Measurements from ENCODE around the gene TRPC5OS. TPM values are rescaled to one million over a fixed set of nuclear protein-coding genes. Genes with fewer than 3 reads are reported as not detected.

The TRPC5OS gene
- under 1 TPM; 0.16 to 0.17 (median 0.16) TPM for polyA plus RNA-seq (ENCODE audit: insufficient read length in 3 of 3)
- long read RNA-seq, donor 1 = 0 reads
- long read RNA-seq, donor 2 = 0 reads
- long read RNA-seq, donor 3 = 0 reads
- long read RNA-seq, donor 4 = 0 reads
- long read RNA-seq, donor 5 = 0 reads
- long read RNA-seq, donor 6 = 0 reads
- long read RNA-seq, donor 7 = 0 reads
- long read RNA-seq, donor 8 = 0 reads
- long read RNA-seq, donor 9 = 0 reads
- long read RNA-seq, donor 10 = 0 reads
- long read RNA-seq, donor 11 = 0 reads
- long read RNA-seq, donor 12 = 0 reads
- long read RNA-seq, donor 13 = 0 reads
- long read RNA-seq, donor 14 = 0 reads
- long read RNA-seq, donor 15 = 0 reads
- long read RNA-seq, donor 16 = 0 reads

GRCh38 chrX:111875881-111876280, at the start of gene TRPC5OS:
TSS of gene TRPC5OS (plus strand) at chrX:111876181. CDS start at chrX:111901850, 25,669 bp downstream.
- DNase-seq = no peak

DNA sequence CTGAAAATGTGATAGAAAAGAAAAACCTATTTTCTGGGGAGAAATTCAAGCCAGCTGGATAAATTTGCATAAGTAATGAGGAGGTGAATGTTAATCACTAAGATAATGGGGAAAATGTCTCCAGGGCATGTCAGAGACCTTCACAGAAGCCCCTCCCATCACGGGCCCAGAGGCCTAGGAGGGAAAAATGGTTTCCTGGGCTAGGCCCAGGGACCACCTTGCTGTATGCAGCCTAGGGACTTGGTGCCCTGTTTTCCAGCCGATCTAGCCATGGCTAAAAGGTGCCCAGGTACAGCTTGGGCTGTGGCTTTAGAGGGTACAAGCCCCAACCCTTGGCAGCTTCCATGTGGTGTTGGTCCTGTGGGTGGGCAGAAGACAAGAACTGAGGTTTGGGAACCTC, 46.6 kb upstream of the TRPC5OS start:
- DNase-seq = no peak

DNA sequence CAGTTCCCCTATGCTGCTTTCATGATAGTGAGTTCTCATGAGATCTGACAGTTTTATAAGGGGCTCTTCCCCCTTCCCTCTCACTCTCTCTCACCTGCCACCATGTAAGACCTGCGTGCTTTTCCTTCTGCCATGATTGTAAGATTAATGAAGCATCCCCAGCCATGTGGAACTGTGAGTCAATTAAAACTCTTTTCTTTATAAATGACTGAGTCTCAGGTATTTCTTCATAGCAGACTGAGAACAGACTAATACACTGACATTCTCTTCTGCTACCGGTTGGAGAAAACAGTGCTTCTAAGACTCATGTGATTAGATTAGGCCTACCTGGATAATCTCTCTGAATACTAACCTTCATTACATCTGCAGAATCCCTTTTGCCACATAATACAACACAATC, 45.4 kb upstream of the TRPC5OS start:
- peak; percentile 14 for DNase-seq

- no peak for DNase-seq
Measured at GRCh38 chrX:111831343-111831742, 44.6 kb upstream of the TRPC5OS start.

GRCh38 chrX:111837197-111837596, 38.8 kb upstream of the TRPC5OS start:
- DNase-seq = no peak

GRCh38 chrX:111847491-111848133, 28.4 kb upstream of the TRPC5OS start:
- DNase-seq = no peak

GRCh38 chrX:111848541-111848940, 27.4 kb upstream of the TRPC5OS start:
- DNase-seq = no peak

DNA sequence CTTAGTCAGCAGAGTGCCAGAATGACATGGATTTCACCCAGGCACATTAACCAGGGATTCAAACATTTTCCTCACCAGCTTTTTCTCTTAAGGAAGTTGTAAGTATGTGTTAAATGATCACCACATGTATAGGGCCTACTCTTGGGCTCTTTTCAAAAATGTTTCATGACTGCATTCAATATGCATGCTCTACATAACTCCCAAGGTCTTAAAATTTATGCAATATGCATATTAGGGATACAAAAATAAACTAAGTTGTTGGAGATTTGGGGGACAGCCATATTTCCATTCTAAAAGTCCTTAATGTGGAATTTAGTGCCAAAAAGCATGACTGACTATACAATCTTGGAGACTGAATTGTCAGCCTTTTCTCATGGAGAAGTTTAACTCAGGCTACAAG, 25.0 kb upstream of the TRPC5OS start:
- DNase-seq = no peak

- DNase-seq = no peak
Measured at GRCh38 chrX:111854556-111855490, 21.2 kb upstream of the TRPC5OS start.

GRCh38 chrX:111857534-111858060, 18.4 kb upstream of the TRPC5OS start:
- no peak for DNase-seq

- no peak for DNase-seq
Measured at GRCh38 chrX:111861605-111862004, 14.4 kb upstream of the TRPC5OS start.

DNA sequence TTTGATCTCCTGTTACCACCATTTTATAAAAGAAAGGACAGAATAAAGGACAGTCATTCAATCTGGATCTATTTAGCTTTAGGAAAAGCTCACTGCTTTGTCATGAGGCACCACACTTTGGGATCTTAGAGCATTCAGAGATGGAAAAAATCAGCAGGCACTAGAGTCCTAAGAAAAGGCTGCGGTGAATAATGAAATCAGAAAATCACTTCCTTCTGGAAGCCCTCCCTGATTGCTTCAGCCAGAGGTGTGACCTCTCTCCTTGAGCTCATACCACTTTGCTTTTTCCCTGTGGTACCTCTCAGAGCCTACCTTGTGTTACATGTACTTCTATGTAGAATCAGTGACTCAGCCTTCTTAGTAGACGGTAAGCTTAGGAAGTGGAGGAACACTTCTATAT, 8.7 kb upstream of the TRPC5OS start:
- DNase-seq = no peak

DNA sequence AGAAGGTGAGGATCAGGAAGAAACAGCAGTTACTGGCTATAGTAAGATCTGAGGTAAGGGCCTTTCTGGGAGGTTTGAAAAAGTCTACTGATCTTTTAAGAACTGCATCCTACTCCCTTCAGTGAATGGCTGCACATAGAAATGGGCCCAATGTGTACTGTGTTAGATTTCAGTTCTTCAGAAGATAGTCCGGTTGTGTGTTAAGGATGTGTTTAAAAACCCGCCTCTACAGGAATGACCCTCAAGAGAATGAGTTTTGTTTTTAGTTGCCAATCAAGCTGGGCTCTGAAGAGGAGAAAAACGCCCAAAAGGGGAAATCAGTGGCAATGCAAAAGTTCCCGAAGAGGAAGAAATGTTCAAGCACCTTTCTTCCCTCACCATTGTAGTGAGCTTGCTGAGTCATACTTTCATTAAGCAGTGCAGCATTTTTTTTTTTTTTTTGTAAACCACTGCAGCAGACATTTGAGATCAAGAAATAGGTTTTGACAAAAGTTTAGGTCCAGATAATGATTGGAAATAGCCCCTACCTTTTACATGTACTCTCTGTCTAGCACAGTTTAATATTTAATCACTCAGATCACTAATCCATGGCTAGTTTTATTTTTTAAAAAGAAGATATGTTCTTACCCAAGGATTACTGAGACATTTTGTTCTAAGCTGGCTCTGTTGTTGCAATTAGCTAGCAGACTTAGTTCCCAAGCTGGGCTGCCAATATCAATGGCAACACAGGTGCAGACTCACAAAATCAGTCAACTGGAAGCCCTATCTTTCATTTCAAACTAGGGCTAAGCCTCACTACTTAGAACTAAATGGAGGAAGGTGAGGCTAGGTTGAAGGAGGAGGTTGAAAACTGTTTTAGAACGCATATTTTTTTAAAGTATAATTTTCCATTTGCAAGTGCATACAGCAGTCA, 7.0 kb upstream of the TRPC5OS start:
- DNase-seq = no peak

DNA sequence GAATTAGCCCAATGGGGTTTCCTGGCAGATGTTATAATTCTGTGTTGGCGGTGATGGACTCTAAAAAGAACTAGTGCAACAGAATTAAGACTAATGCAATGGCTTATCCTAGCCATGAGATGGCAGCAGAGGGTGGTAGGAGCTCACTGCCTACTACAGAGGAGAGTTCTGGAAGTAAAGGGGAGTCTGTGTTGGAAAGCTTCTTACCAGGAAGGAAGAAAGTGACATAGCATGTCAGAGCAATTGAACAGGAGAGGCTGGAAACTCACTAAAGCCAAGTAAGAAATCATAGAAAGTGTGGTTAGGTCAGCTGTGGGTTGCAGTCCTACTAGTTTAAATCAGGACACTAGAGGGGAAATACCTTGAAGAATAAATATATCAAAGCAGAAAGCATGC, 6.3 kb upstream of the TRPC5OS start:
- DNase-seq = peak; percentile 34

- no peak for DNase-seq
Measured at GRCh38 chrX:111874241-111874640, 1.7 kb upstream of the TRPC5OS start.

- DNase-seq = no peak
Measured at GRCh38 chrX:111876646-111877045, 665 bp downstream of the TRPC5OS start.

- no peak for DNase-seq
Measured at GRCh38 chrX:111877681-111878080, 1.7 kb downstream of the TRPC5OS start.

GRCh38 chrX:111880735-111881134, 4.8 kb downstream of the TRPC5OS start:
- DNase-seq = no peak

- no peak for DNase-seq
Measured at GRCh38 chrX:111881715-111882114, 5.7 kb downstream of the TRPC5OS start.

DNA sequence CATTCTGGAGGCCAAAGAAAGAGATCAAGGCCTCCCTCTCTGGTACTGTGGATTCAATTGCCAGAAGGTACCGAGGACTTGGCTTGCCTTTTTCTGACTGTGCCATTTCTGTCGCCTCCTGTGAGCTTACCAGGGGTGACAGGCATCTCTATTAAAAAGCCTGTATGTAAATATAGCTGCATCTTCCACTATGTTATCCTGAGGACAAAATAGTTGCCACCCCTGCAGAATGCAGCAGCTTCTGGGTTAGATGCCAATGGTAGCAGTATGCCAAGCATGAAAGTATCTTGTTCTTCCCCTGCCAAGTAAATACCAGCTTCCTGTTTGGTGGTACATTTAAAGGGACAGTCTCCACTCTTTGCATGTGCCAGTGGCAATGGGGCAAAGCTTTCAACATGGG, 10.7 kb downstream of the TRPC5OS start:
- DNase-seq = no peak

DNA sequence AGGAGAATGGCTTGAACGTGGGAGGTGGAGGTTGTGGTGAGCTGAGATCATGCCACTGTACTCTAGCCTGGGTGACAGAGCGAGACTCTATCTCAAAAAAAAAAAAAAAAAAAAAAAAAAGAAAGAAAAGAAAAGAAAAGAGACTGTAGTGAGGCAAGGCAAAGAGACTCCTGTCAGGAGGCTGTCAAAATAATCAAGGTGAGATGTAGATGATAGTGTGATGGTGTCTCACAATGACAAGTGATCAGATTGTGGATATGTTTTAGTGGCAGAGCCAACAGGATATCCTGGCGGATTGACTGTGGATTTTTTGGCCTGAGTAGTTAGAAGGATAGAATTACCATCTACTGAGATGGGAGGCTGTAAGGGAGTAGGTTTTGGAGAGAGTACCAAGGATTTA, 12.6 kb downstream of the TRPC5OS start:
- no peak for DNase-seq
